ENCODE data around the gene IGF1.

DNA sequence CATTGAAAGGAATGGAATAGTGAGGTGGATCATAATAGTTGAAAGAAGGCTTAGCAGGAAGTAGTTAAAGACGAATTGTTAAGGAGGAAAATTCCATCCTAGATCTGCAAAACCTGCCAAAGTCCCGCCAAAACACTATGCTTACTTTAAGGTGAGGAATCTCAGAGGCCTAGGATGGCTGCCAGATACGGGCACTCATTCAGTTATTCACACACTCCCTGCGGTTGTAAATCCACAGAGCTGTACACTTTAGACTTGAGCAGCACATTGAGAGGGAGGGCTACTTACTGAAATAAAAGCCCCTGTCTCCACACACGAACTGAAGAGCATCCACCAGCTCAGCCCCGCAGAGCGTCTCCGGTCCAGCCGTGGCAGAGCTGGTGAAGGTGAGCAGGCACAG lies 5.0 kb downstream of the IGF1 start:
- TF ChIP-seq, protein P1, sequence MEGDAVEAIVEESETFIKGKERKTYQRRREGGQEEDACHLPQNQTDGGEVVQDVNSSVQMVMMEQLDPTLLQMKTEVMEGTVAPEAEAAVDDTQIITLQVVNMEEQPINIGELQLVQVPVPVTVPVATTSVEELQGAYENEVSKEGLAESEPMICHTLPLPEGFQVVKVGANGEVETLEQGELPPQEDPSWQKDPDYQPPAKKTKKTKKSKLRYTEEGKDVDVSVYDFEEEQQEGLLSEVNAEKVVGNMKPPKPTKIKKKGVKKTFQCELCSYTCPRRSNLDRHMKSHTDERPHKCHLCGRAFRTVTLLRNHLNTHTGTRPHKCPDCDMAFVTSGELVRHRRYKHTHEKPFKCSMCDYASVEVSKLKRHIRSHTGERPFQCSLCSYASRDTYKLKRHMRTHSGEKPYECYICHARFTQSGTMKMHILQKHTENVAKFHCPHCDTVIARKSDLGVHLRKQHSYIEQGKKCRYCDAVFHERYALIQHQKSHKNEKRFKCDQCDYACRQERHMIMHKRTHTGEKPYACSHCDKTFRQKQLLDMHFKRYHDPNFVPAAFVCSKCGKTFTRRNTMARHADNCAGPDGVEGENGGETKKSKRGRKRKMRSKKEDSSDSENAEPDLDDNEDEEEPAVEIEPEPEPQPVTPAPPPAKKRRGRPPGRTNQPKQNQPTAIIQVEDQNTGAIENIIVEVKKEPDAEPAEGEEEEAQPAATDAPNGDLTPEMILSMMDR (IDR thresholded peaks at IDR 0.05), result no peak
- TF ChIP-seq POLR2A (IDR thresholded peaks at IDR 0.05), result no peak

Data from adrenal gland (tissue), 5 donors.